Skeletal muscle tissue (tissue), 4 donors: ENCODE measurements around the gene KMO. TPM values are rescaled to one million over a fixed set of nuclear protein-coding genes. Genes with fewer than 3 reads are reported as not detected.
A peak's percentile ranks its signal among the peaks of the same experiment; 100 is the strongest.

Experiments used
- H3K27ac ChIP-seq: one replicate; pipeline ENCODE4 v1.7.0; 2013; ENCODE audit warnings: mild to moderate bottlenecking, low read depth, low read length, inconsistent platforms
- H3K27me3 ChIP-seq, 3 donors: one replicate each; pipeline ENCODE4 v1.7.0; 2013; ENCODE audit warnings: low read length in 3 of 3; ENCODE audit not compliant: control insufficient read depth in 3 of 3, insufficient read depth in 3 of 3
- H3K36me3 ChIP-seq, 3 donors: one replicate each; pipeline ENCODE4 v1.7.0; 2013; ENCODE audit warnings: low read length in 3 of 3; ENCODE audit not compliant: control insufficient read depth in 3 of 3, insufficient read depth in 3 of 3
- H3K4me1 ChIP-seq, 3 donors: one replicate each; pipeline ENCODE4 v1.7.0; 2013; ENCODE audit warnings: low read length in 3 of 3, mild to moderate bottlenecking in 3 of 3; ENCODE audit not compliant: control insufficient read depth in 3 of 3, insufficient read depth in 3 of 3
- H3K4me3 ChIP-seq, 3 donors: one replicate each; pipeline ENCODE4 v1.7.0; 2013; ENCODE audit warnings: low read length in 3 of 3
- H3K9ac ChIP-seq, 3 donors: one replicate each; pipeline ENCODE4 v1.7.0; 2013; ENCODE audit warnings: low read length in 3 of 3, mild to moderate bottlenecking in 3 of 3, moderate library complexity in 2 of 3, low read depth in 1 of 3
- H3K9me3 ChIP-seq, 3 donors: one replicate each; pipeline ENCODE4 v1.7.0; 2013; ENCODE audit warnings: low read length in 3 of 3; ENCODE audit not compliant: control insufficient read depth in 3 of 3
- total RNA-seq: library from RNA; depleted of rRNA; stranded (reverse); fragments of >200 nt; gene quantifications from one replicate; pipeline ENCODE4 v1.2.3, GENCODE V29; 2014
- donor health status: Osteomylitis.

The KMO gene
- total RNA-seq, 1 donor from 2014 or later, result 0.52 TPM

- H3K9me3 ChIP-seq, result no peaks in the 10 kb centered on the region
- H3K4me3 ChIP-seq, result peak overlapping the region; percentile 85 to 89 (median 89)
- H3K4me1 ChIP-seq, result peaks cover 7 to 10% (median 9%) of the 10 kb centered on the region in 3 donors
- H3K9ac ChIP-seq, result peak overlapping the region; percentile 88 to 90 (median 88)
- H3K27me3 ChIP-seq, result no peaks in the 10 kb centered on the region
- H3K27ac ChIP-seq, result peak overlapping the region; percentile 77
- peaks cover 0 to 7% (median 3%) of the 10 kb centered on the region in 3 donors for H3K36me3 ChIP-seq
Observed at GRCh38 chr1:241518476-241519307, 13.5 kb upstream of the KMO start.

- Histone ChIP-seq H3K27ac (peak within 1 kb of the TSS; percentile 77), H3K4me3 (peak within 1 kb of the TSS; percentile 85 to 89 (median 89)), H3K4me1 (peaks cover 7 to 10% (median 9%) of the 10 kb centered on the region in 3 donors), H3K9ac (peak within 1 kb of the TSS; percentile 88 to 90 (median 88)), H3K9me3 (no peaks in the 10 kb centered on the region), H3K27me3 (no peaks in the 10 kb centered on the region), H3K36me3 (peaks cover 0 to 7% (median 3%) of the 10 kb centered on the region in 3 donors)
Observed at GRCh38 chr1:241519308-241520079, 12.7 kb upstream of the KMO start, which contains the start of gene FH. FH (minus strand) TSS chr1:241519755; CDS start chr1:241519722, 33 bp downstream.

DNA sequence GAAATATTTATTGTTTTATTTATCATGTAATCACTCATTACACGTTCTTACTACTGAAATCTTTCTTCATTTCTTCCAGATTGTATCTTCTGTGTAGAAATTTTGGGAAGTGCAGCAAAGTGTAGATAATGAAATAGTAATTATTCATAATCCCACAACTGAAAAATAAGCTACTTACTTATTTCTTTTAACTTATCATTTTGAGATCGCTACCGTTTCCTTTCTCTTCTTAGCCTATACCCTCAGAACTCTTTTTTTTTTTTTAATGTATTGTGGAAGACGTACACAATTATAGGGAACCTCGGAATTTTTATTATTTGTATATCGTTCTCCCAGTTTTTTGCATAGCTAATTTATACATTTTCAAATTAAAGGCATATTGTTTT is 12.1 kb upstream of the KMO start:
- Histone ChIP-seq H3K4me3 (peak overlapping the region; percentile 37 to 89 (median 85)), H3K4me1 (peaks cover 7 to 10% (median 9%) of the 10 kb centered on the region in 3 donors), H3K27ac (peak overlapping the region; percentile 77), H3K27me3 (no peaks in the 10 kb centered on the region), H3K36me3 (peaks cover 0 to 6% (median 0%) of the 10 kb centered on the region in 3 donors), H3K9ac (peak overlapping the region in 2 of 3 donors; percentile 47 to 77), H3K9me3 (no peaks in the 10 kb centered on the region)

GRCh38 chr1:241521718-241522117 is 10.5 kb upstream of the KMO start:
- no peaks in the 10 kb centered on the region for H3K9me3 ChIP-seq
- no peak overlapping the region for H3K4me3 ChIP-seq
- no peak overlapping the region for H3K27ac ChIP-seq
- no peaks in the 10 kb centered on the region for H3K27me3 ChIP-seq
- no peaks in the 10 kb centered on the region for H3K36me3 ChIP-seq
- no peak overlapping the region for H3K9ac ChIP-seq
- H3K4me1 ChIP-seq, result peaks cover 7 to 10% (median 9%) of the 10 kb centered on the region in 3 donors

- H3K27ac ChIP-seq, result no peak overlapping the region
- H3K4me1 ChIP-seq, result no peaks in the 10 kb centered on the region
- H3K4me3 ChIP-seq, result no peak overlapping the region
- H3K9me3 ChIP-seq, result no peaks in the 10 kb centered on the region
- H3K9ac ChIP-seq, result no peak overlapping the region
- H3K27me3 ChIP-seq, result no peaks in the 10 kb centered on the region
- no peaks in the 10 kb centered on the region for H3K36me3 ChIP-seq
Observed at GRCh38 chr1:241525026-241525425, 7.2 kb upstream of the KMO start.

- Histone ChIP-seq H3K27me3 (no peaks in the 10 kb centered on the region), H3K4me1 (no peaks in the 10 kb centered on the region), H3K36me3 (no peaks in the 10 kb centered on the region), H3K9ac (no peak overlapping the region), H3K4me3 (no peak overlapping the region), H3K9me3 (no peaks in the 10 kb centered on the region), H3K27ac (no peak overlapping the region)
Observed at GRCh38 chr1:241527146-241527545, 5.0 kb upstream of the KMO start.

DNA sequence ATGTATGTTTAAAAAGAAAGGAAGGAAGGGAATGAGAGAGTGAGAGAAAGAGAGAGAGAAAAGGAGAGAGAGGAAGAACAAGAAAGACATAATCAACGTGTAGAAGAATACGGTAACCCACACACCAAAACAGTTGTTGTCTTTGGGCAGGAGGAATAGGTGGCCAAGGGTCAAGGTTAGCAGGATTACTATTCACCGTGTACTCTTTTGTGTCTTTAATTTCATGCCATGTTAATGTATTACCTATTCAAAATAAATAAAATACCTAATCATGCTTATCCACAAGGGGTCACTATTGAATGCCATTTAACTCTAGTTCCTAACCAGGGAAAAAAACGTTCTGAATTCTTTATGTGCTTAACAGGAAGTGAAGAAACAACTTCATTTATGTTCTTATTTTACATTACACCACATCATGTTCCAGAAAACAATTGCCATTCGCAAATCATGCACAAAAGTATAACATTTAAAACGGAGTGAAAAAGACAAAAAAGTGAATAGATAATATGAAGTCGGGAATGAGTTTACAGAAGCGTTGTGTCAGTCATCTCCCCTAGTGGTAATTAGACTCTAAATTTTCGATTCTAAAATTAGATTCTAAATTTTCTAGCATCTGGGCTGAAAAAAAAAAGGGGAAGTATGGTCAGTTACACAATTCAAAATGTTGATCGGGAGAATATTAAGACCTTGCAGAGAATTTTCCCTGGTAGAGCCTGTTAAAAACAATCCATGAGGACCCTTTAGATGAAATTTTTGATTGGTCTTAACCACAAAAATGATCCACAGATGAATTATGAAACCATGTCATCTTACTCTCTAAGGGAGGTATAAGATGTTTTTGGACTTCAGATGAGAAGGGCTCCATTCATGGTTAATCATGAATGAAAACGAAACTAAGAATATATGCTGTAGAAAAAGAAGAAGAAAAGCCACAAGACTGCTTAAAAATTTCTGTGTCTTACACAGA is 700 bp upstream of the KMO start:
- no peaks in the 10 kb centered on the region for H3K27me3 ChIP-seq
- peak overlapping the region; percentile 58 to 91 (median 64) for H3K4me3 ChIP-seq
- H3K27ac ChIP-seq, result no peak overlapping the region
- H3K4me1 ChIP-seq, result no peaks in the 10 kb centered on the region
- no peaks in the 10 kb centered on the region for H3K36me3 ChIP-seq
- no peaks in the 10 kb centered on the region for H3K9me3 ChIP-seq
- H3K9ac ChIP-seq, result peak overlapping the region; percentile 57 to 75 (median 57)

GRCh38 chr1:241532864-241533263 is 686 bp downstream of the KMO start:
- Histone ChIP-seq H3K4me3 (no peak overlapping the region), H3K36me3 (no peaks in the 10 kb centered on the region), H3K9ac (no peak overlapping the region), H3K4me1 (no peaks in the 10 kb centered on the region), H3K9me3 (no peaks in the 10 kb centered on the region), H3K27ac (no peak overlapping the region), H3K27me3 (no peaks in the 10 kb centered on the region)

- no peak overlapping the region for H3K9ac ChIP-seq
- no peaks in the 10 kb centered on the region for H3K27me3 ChIP-seq
- no peaks in the 10 kb centered on the region for H3K4me1 ChIP-seq
- no peaks in the 10 kb centered on the region for H3K9me3 ChIP-seq
- H3K27ac ChIP-seq, result no peak overlapping the region
- H3K36me3 ChIP-seq, result no peaks in the 10 kb centered on the region
- H3K4me3 ChIP-seq, result no peak overlapping the region
Observed at GRCh38 chr1:241533326-241534115, 1.3 kb downstream of the KMO start.
